Midbrain (tissue), 1 donor: Measurements from ENCODE around the gene TEX29.

Experiments
- DNase-seq: peaks from one replicate; lab custom pipeline; 2025; lab: John Stamatoyannopoulos, UW

The TEX29 gene

DNA sequence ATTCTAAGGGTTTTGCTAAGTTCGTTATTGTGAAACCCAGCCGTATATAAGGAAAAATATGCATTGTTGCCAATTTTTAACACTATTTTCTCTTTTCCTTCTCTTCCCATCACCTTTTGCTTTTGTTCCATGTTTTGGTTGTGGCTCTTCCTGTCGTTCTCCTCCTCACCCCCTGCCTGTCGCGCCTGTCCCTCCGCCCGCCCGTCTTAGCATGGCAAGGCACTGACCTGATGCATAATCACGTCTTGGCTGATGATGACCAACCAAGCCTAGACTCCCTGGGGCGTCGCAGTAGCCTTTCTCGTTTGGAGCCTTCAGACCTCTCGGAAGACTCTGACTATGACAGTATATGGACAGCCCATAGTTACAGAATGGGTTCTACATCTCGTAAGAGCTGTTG lies 28.5 kb upstream of the TEX29 start:
- DNase-seq = no peak

DNA sequence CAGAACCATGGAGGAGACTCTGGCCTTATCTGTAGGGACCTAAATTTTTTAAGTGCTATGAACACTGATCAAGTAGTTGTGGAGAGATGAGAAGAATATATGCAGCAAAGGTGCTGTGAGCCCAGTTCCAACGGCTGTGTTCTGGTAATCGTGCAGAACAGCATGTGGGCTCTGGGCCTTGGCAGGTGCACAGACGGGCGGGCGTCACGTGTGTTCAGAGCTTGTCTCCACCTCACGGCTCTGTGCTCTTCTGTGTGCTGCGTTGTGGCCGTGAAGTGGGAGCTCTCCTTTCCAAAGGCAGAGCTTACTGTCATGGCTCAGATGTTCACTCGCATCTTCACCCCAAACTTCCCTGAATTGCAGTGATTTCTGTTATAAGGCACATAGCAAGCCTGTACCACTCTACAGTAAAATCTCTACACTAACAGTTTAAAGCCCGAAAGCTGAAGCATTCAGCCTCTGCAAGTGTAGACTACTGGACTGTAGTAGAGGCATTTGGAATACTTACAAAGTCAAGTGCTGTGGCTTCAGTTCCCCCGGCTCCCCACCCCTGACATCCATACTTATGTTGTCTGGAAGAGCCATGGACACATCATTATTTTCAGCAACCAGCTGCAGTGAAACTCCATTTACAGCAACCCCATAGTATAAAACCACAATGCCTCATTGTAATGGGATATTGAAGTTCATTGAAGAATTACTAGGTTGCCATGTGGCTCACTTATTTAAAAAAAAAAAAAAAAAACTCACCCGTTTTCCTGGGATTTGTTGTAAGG lies 27.5 kb upstream of the TEX29 start:
- DNase-seq = no peak

DNA sequence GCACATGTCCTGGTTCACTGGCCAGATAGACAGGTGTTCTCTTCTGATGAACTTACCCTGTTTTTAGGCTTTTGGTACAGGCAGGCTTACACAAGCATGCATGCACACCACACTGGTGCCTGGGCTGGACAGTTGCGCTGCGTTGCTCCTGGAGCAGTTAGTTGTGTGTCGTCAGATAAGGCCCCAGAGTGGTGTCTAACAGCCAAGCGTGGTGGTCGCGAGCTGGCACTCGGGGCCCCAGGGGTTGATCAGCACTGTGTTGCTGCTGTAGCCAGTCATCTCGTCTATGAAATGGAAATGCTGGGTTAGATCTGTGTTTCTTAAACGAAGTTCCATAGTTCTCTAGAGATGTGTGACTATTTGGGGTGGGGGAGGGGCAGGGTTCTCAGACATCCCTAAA lies 24.6 kb upstream of the TEX29 start:
- no peak for DNase-seq

DNA sequence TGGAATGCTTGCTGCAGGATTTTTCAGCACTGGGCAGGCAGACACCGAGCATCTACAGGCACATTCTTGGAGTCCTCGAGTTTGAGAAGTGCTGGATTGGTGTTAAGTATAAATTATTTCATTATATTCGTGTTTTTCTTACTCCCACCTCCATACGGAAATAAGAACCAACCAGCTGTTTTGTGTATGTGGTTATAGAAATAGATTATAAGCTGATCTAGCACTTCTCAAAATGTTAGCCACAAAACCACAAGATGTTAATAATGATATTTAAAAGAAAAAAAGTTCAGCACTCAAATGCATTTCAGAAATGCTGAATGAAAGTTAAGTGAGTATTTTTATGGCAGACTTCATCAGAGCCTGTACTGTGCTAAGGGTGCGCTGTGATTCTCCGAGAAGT lies 24.0 kb upstream of the TEX29 start:
- DNase-seq = no peak

DNA sequence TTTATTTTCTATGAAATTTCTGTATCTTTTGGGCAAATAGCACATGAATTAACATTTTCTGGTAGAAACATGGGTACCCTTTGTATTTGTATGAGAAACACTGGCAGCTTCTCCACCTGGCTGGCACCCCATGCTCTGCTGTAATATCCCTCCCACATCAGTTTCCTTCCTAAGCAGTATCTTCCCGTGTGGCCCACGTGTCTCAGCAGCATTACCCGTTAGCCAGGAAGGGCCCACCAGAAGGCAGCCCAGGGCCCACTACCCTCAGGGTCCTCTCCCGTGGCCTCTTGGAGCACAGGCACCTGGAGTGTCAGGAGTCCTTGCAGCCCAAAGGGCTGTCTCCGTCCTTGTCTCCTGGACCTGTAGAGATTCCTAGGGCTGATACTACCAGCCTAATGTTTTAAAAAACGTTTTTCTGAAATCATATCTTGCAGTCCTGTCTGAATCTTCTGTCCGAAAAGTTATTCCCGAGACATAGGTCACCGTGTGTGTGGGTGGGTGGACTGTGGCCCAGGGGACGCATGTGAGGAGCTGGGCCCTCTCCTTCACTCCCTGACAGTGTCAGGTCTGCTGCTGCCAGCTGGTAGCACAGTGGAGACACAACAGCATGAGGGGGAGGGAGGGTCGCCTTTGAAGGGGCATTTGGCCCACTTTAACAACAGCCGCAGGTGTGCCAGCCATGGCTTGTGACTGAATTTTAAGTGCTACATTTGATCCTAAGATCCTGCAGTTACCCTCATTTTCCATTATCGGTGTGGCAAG lies 22.0 kb upstream of the TEX29 start:
- no peak for DNase-seq

DNA sequence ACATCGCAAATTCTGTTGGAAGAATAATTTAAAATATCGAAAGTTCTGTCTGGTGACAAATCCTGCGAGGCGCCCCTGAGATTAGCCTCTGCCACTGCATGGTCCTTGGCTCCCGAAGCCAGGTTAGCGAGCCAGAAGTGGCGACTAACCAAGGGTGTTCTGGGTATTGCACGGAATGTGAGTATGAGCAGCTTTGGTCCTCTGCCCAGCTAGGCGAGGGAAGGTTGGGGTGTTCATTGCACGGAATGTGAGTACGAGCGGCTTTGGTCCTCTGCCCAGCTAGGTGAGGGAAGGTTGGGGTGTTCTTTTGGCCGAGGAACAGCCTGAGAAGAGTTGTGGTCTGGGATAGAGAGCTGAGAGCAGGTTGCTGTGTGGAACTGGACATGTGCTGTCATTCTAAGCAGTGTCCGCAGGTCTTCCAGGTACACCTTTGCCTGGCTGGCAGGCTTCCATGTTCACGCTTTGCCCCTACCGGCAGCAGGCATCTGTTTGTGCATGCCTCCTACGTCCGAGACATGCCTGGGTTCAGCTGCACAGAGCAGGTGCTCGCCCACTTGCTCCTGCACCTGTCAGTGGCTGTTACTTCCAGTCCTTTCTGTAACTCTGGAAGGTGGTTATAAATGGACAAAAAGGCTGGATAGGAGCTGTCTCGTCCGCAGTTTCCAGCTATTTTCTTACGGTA lies 18.3 kb upstream of the TEX29 start:
- DNase-seq = no peak

DNA sequence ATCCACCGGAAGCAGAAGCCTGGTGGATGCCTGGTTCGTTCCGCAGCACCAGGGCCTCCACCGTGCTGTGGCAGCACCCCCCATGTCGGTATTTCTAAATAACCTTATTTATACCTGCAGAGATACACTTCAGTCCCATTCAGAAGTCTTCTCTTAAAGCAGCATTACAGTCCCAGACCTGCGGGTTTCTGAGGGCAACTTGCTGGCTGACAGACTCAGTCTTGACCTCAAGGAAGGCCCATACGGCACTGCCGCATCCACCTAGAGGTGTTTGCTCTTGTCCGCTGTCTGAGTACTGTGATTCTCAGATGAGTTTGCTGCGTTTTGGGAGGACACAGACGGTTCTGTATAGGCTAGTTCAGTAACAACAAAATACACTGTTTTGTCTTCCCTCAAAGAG lies 16.9 kb upstream of the TEX29 start:
- no peak for DNase-seq

DNA sequence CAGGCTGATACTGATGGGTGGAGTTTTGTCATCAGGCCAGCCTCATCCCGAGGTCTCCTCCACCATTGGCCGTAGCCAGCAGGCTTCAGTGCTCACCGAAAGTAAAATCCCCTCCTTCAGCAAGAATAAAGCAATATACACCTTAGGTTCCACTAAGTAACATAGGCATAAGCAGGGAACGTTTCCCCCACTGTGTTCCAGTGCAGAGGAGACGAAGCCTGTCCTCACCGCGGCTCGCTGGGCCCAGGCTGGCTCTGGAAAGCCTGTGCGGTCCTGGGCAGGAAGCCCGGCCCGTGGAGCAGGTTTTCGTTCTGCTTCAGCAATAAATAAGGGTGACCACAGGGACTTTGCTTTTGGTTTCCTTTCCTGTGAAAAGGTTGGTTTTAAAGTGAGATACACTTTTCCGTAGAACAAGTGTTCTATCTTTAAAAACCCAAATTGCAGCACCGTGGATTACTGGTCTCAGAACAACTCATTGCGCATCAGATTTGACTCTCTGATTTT lies 16.3 kb upstream of the TEX29 start:
- DNase-seq = no peak

DNA sequence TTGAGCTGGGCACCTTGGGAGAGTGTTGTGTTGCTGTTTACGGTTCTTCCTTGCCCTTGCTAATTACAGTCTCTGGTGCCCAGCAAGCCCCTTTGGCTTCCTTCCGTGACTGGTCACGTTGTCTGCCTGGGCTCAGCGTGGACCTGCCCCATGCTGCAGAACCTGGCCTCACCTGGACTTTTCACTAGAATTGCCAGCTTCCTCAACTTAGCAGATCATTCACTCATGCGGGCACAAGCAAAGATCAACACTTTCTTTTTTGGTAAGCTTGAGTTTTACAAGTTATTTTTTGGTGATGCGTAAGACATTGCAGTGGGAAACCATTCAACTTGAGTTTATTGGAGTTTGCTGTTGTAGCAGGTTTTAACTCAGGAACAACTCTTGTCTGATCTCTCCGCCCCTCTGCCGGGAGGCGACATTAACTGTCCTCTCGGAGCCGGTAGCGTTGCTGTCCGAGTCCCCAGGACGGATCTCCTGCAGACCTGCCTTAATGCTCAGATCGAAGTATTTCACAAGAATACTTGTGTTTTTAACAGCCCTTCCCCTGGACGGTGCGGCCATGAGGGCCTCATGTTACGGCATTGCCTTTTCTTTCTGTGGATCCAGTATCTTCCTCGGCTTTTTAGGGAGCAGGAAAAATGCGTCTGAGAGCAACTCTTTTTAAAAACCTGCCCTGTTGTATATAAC lies 15.7 kb upstream of the TEX29 start:
- DNase-seq = no peak

DNA sequence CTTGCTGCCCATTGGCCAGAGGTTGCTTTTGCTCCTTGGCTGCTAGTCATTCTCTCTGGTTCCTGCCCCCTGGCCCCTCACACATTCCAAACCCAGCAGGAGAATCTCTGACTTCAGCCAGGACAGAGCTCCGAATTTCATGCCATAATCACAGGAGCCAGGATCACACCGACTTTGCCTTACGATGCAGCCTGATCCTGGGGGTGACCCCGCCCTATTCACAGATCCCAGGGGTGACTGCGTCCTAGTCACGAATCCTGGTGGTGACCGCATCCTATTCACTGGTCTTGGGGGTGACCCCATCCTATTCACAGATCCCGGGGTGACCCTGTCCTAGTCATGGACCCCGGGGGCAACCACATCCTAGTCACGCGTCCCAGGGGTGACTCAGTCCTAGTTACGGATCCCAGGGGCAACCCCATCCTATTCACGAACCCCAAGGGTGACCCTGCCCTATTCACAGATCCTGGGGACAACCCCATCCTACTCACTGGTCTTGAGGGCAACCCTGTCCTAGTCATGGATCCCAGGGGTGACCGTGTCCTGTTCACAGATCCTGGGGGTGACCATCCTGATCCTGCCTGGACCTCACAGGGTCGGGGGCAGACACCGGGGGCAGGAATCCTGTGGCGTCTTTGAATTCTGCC lies 7.4 kb upstream of the TEX29 start:
- no peak for DNase-seq

DNA sequence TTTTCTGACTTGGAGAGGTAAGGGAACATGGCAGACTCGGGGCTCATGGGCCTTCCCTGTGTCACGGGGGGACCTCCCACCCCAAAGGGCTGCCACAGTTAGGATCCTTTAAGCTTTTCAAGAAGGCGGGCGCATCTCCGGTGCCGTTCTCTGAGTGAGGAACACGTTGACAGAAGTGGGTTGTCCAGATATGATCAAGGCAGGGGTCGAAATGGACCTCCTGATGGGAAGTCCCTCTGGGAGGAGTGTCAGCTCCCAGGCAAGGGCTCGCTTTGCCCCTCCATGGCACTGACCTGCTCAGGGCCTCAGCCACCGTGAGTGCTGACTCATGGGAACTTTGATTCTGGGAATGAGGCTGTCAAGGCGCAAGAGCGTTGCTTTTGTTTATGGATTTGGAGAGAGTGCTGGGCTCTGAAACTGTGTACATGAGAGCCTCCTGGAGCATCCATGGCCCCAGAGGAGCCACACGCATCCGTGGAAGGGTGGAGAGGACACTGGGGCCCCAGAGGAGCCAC lies 6.5 kb upstream of the TEX29 start:
- DNase-seq = no peak

DNA sequence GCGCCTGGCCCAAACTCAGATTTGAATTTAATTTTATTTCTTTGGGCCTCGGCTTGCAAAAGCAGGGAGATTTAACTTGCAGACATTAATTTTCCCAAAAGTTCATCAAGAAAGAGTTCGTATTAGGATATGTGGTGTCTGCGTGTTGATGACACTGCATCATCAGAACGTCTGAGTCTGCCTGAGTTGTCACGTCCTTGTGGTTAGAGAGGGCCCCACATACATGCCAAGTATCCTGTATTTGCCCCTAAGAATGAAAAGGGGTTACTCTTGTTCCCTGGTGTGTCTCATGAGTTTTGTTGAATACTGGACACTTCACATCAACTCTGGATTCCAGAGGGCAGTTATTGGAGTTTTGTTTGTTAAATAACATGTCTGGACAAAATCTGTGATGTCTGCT lies 5.6 kb upstream of the TEX29 start:
- DNase-seq = no peak

DNA sequence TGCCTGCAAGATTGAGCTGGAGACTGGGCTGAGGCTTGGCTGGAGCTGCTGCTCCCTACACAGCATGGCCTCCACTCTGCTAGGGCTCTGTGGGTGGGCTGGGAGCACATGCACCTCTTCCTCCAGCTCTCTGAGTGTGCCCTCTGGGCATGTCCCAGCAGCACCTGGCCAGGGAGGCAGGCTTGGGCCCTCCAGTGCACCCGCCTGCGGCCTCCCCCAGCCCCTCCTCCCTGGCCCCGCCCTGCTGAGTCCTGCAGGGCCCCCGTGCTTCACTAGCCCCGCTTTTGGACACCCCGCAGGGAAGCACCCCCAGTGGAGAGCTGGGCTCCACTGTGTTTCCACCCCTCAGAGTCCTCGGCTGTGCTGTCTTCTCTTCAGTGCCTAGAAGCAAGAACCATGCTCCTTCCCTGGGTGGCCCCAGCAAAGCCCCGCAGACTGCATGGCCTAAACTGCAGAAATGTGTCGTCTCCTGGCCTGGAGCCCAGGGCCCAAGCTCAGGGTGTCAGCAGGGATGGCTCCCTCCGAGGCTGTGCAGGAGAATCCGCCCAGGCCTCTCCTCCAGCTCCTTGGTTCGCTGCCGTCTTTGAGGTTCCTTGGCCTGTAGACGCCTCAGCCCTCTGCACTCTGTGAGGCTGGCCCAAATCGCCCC lies 5.0 kb upstream of the TEX29 start:
- no peak for DNase-seq

DNA sequence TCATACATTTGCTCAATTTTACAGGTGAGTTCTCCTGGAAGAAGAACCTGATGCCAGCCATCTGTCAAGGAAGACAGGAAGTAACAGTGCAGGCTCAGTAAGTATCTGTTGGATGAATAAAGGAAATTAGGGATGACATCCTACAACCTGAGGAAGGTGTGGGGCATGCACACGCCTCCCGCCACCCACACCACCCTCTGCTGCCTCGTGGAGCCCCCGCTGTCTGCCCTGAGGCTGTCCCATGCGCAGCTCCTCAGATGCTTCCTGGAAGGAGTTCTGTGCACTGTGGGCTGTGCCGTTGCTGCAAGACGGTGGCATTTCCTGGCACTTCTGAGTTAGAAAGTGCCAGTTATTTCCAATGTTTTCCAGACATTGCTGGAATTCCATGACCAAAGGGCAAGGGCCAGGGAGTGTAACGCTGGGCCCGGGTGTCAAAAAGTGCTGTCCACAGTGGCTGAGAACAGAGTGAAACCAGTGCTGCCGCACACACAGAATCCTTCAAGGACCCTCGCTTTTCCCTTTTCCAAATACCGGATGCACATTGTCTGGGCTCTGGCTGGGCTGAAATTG lies 4.2 kb upstream of the TEX29 start:
- no peak for DNase-seq

DNA sequence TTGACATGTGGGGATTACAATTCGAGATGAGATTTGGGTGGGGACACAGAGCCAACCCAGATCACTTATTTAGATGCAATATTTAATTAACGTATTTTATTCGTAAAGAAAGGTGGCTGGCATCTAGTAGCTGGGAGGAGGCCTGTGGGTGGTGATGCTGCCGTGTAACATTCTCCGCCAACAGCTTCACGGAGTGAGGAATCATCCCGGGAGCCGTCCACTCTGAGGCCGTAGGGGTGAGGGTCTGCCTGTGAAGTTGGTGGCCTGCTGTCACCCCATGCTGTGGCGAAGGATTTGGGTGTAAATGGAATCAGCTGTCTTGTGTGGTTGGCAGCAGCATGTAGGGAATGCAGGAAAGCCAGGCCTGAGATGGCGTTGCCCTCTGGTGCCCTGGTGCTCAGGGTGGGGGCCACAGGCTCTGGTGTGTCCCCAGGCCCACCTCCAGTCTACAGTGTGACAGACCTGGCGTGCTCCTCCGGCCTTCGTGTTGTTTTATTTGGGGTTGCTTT lies 3.3 kb upstream of the TEX29 start:
- no peak for DNase-seq

DNA sequence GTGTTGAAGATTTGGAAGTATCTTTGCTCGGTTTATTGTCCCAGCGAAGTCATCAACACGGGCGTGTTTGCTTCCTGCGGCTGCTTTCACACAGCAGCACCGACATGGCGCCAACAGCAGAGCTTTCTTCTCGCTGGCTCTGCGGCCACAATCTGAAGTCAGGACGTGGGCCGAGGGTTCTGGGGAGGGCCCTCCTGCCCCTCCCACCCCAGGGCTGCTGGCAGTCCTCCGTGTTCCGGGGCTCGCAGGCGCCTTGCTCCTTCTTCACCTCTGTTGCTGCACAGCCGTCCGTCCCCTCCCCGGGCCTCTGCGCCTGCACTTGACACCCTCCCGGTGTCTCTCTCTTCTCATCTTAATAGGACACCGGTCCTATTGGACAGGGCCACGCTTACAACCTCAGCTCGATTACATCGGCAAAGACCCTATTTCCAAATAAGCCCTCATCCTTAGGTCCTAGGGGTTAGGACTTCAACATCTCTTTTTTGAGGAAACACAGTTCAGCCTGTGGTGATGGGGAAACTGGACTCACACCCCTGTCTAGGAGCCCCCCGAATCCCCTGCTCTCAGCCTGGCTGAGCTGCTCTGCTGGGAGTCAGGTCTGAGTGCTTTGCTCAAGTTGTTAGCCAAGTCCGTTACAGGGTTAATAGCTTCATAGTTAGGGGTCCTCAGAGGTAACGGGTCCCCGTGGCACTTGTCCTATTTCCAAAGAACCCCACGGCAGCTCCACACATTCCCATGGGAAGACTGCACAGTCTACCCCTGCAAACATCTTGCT lies 2.7 kb upstream of the TEX29 start:
- no peak for DNase-seq

DNA sequence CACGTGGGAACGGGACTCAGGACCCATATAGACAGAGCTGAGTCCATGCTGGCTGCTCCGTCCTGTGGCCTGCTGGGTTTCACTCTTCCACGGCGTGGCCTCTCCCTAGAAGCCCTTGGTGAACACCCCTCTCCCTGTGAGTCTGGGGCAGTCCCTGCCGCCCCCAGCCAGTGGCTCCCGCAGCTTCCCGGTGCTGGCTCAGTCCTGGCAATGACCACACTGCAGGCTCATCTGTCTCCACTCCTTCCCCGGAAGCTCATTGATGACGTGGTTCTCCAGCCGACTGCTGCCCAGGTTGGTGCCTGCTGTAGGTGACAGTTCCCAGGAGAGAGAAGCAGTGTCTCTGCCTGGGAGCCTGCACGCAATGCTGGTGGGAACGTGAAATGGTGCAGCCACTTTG lies 2.1 kb upstream of the TEX29 start:
- no peak for DNase-seq

DNA sequence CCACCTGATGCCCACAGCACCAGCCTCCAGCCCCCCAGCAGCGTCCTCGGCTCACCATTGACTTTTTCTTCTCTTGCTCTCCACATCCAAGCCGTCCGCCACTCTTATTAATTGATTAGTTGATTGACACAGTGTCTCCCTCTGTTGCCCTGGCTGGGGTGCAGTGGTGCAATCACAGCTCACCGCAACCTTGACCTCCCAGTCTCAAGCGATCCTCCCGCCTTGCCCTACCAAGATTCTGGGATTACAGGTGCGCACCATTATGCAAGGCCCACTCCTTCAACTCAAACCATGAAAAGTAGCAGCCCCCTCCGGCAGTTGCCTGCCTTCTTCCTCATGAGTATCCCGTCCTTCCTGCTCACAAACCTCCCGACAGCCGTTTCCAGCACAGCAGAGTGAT lies 921 bp upstream of the TEX29 start:
- DNase-seq = no peak

DNA sequence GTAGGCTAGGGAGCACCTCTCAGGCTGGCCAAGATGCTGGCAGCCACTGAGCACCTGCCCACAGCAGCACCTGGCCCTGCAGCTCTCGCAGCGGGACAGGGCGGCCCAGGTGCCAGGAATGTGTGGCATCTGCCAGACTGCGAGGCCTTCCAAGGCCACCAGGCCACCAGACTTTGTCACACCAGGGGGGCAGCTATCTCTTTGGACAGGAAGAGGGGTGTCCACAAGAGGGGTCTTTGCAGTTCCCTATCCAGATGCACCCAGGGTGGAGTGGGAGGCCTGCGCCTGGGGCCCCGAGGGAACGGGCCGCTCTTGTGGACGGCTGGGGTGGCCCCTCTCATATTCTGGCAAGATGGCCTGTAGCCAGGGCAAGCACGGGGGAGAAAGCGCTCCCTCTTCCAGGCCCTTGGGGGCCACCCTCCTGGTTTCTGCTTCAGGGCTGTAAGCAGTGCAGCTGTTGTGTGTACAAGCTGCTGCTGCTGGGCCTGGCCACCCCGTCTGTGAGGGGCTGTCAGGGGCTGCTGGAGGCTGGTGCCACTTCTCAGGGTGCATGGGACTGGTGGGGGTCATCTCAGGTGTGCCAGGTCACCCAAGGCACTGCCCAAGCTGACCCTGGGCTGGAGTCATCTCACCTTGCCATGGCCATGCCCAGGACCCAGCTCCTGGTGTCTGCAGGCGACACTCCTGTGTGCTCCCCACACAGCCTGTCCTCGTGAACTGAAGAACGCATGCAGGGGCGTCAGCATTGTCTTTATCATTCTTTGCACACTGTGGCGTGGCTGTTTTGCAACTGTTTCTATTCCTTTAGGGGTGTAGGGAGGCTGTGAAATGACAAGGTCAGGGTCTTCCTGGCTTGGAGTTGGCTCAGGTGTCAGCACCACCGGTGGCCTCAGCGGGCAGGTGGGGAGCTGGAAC lies 1.8 kb downstream of the TEX29 start:
- no peak for DNase-seq
